Endometrium (tissue), 2 donors: ENCODE measurements around the gene IGFBP4.

ENCODE experiments used
- FAIRE-seq: peaks from 2 replicates; lab custom pipeline; 2012; peaks lifted over from hg19 to GRCh38; lab: Jason Lieb, UNC
- donor health status: control.
- donor health status: control.

Gene IGFBP4

GRCh38 chr17:40490289-40490853, 47.1 kb downstream of the IGFBP4 start:
- no peak for FAIRE-seq

GRCh38 chr17:40490982-40491381, 47.7 kb downstream of the IGFBP4 start:
- no peak for FAIRE-seq

GRCh38 chr17:40491486-40491885, 48.2 kb downstream of the IGFBP4 start:
- no peak for FAIRE-seq

- FAIRE-seq, result no peak
Observed at GRCh38 chr17:40493697-40494096, 50.4 kb downstream of the IGFBP4 start.

- no peak for FAIRE-seq
Observed at GRCh38 chr17:40495140-40495539, 51.9 kb downstream of the IGFBP4 start.

GRCh38 chr17:40496170-40496569, 52.9 kb downstream of the IGFBP4 start:
- no peak for FAIRE-seq

GRCh38 chr17:40496634-40497420, 53.6 kb downstream of the IGFBP4 start:
- no peak for FAIRE-seq

- no peak for FAIRE-seq
Observed at GRCh38 chr17:40497695-40498094, 54.4 kb downstream of the IGFBP4 start.

GRCh38 chr17:40498281-40499084, 55.2 kb downstream of the IGFBP4 start:
- FAIRE-seq, result no peak

- no peak for FAIRE-seq
Observed at GRCh38 chr17:40499551-40500189, 56.4 kb downstream of the IGFBP4 start.

- FAIRE-seq, result no peak
Observed at GRCh38 chr17:40500190-40500589, 56.9 kb downstream of the IGFBP4 start.

GRCh38 chr17:40500709-40501108, 57.5 kb downstream of the IGFBP4 start:
- no peak for FAIRE-seq

- no peak for FAIRE-seq
Observed at GRCh38 chr17:40501499-40501911, 58.3 kb downstream of the IGFBP4 start, which contains the start of gene TNS4. TSS of gene TNS4 (minus strand) at chr17:40501623. CDS start at chr17:40496425, 5,198 bp downstream.

GRCh38 chr17:40502716-40503115, 59.5 kb downstream of the IGFBP4 start:
- FAIRE-seq, result no peak

GRCh38 chr17:40503154-40503553, 59.9 kb downstream of the IGFBP4 start:
- no peak for FAIRE-seq

- FAIRE-seq, result no peak
Observed at GRCh38 chr17:40506786-40507185, 63.5 kb downstream of the IGFBP4 start.
